ENCODE measurements around the gene RCAN3.

- TF ChIP-seq EZH2 (optimal IDR thresholded peaks at IDR 0.05; ENCODE audit: low read depth, low read length), result no peak
- no peak for TF ChIP-seq CTCF (IDR thresholded peaks at IDR 0.05; ENCODE audit: low read length)
These were observed 11.1 kb downstream of the RCAN3 start for GRCh38 chr1:24513706-24514105.

Measured in MM.1S (cell line).